Fibroblast of upper back skin (primary cell): Measurements from ENCODE around the gene ST6GAL2.
A peak's percentile ranks its signal among the peaks of the same experiment; 100 is the strongest.

Source experiments
- DNase-seq: peaks from one replicate; pipeline ENCODE4 v3.0.0-alpha.2; 2013

Gene ST6GAL2, protein sequence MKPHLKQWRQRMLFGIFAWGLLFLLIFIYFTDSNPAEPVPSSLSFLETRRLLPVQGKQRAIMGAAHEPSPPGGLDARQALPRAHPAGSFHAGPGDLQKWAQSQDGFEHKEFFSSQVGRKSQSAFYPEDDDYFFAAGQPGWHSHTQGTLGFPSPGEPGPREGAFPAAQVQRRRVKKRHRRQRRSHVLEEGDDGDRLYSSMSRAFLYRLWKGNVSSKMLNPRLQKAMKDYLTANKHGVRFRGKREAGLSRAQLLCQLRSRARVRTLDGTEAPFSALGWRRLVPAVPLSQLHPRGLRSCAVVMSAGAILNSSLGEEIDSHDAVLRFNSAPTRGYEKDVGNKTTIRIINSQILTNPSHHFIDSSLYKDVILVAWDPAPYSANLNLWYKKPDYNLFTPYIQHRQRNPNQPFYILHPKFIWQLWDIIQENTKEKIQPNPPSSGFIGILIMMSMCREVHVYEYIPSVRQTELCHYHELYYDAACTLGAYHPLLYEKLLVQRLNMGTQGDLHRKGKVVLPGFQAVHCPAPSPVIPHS

DNA sequence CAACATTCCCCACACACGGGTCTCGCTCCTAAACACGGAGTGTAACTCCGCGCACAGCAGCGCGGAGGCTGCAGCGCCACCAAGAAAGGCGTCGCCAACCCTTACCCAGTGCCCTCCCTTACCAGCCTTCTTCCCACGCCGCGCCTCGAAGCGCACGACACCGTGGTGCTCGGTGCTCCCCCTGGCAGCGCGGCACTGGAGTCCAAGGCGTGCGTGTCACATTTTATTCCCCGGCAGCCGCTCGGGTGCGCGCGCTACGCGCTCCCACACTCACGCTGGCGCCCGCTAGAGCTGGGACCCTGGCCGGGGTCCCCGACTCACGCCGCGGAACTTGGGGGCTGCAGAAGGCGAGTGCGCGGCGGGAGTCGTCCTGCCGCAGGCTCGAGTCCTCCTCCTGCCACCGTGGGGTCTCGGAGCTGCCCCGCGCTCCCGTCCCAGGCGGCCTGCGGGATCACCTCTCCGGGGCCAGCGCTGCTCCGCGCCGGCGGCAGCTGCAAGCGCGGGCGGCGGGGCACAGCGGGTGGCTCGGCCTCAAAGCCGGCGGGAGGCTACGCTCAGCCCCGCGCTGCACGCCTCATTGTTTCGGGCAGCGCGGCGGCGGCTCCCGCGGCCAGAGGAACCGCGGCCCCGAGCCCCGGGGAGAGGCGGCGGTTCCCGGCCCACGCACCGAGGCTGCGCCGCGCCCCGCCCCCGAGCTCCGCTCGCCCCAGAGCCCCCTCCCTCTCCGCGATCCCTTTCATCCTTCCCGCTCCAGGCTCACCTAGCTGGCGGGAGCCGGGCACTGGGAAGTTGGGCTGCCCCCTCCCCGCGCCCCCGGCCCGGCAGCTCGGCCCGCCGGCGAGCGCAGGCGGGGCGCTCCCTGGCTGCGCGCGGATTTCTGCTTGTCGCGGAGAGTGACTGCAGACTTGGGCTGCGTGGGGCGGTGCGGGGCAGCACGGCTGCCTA is at the start of gene ST6GAL2:
TSS of gene ST6GAL2 (minus strand) at position 197 of the 945 bp plus-strand sequence. CDS start 42,190 bp downstream, outside the sequence.
- no peak for DNase-seq

DNA sequence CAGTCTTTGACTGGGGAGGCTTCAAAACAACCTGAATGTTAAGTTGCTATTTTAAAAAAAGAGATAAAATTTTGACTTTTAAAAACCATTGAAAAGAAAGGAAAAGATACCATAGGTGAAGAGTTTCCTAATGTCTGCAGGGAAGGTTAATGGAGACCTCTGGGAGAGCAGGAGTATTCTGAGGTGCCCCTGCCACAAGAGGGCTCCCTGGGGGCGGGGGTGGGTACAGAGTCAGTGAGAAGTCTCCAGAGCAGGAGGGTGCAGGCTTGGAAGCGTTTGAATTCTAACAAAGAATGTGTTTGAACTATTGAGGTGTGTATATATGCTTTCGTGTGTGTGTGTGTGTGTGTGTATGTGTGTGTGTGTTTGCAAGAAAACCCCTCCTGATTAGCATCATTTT is 46.7 kb upstream of the ST6GAL2 start:
- no peak for DNase-seq

DNA sequence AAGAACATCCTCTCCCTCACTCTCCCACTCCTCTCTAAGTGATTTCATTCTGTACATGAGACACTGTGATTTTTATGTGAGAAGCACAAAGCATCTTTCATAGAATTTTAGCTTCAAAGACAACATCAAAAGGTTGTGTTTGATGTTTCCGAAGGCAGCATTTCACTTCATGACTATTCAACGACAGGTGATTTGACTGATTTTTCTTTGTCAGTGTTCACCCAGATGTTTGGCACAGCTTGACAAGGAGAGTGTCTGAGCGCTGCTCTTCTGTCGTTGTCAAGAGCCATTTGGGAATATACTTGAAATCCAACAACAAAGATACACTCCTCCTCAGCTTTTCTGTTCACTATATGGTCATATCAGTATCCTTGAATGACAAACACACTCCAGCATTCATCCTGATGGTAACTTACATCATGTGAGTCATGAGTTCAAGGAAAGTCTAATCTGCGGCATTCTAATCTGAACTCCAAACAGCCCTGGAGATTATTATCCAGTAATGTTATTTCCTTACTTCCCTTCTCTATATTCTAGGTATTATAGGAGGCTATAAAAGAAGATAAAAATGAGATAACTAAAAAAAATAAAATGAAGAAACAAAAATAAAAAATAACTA is 45.9 kb upstream of the ST6GAL2 start:
- no peak for DNase-seq

DNA sequence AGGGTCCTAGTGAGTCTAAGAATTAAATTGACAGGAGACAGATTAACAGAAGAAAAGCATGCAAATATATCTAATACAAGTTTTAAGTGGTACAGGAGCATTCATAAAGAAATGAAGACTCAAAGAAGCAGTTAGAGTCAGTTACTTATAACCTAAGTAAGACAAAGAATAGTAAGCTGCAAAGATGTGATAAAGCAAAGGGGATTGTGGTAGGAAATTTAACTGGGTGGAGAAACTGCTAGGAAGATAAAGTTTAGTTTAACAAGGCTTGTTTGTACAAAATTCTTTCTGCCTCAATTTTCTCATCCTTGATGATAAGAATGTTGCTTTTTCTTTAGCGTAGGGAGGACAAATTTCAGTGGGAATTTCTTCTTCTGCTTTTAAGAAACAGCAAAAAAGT is 35.5 kb upstream of the ST6GAL2 start:
- no peak for DNase-seq

DNA sequence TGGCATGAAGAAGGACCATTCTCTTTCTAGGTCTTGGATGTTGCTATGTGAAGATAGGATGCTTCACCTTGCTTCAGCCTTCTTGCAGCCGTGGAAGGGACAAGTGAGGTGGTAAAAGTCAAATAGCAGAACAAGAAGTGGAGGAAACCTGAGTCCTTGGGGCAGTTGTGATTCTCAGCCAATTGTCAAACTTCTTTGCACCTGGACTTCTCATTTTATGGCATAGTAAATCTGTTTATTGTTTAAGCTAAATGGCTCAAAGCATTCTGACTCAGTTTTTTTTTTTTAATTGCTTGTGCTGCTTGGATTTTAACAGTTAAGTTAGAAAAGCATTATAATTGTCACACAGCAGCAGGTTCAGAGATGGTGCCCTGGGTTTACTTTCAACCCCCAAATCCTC is 33.0 kb upstream of the ST6GAL2 start:
- no peak for DNase-seq

DNA sequence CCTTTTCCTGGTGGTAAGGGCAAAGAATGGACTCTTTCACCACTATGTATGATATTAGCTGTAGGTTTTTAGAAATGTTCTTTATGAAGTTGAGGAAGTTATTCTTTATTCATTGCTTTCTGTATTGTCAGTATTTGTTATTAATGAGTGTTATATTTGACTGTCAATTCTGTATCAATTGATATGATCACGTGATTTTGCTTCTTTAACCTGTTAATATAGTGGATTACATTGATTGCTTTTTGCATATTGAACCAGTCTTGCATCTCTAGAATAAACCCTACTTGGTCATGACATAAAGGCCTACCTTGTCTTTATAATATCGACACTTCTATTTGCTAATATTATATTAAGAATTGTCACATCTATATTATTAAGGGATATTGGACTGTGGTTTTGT is 18.3 kb upstream of the ST6GAL2 start:
- DNase-seq, result no peak

DNA sequence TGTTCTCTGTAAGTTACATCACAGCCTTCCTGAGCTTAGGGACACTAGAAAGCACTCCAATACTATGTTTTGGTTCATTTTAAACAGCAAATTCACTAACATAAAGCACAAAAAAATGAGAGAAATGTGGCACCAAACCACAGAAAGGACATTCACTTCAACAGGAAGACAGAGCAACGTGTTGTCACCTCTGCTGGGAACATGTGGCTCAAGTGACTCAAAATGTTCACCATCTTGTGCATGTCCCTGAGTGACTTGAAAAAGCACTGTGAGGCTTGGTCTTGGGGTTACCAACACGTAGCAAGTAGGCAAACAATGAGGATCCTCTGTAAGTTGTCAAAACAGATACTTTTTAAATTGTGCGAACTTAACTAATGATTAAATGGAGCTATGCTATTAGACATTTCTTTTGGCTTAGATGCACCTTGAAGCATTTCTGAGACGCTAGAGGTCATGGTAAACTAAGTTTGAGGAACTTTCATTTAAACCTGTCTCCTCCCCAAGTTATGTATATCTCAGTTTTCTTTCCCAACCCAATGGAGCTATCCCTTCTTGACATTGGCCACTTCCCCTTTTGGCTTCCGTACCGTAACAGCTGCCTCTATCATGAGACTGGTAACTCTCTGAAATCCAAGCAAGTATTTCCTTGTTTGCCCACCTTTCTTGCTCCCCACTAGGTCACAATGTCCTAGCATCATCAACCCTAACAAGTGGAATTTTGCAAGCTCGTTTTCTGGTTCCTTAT is 14.0 kb upstream of the ST6GAL2 start:
- no peak for DNase-seq

DNA sequence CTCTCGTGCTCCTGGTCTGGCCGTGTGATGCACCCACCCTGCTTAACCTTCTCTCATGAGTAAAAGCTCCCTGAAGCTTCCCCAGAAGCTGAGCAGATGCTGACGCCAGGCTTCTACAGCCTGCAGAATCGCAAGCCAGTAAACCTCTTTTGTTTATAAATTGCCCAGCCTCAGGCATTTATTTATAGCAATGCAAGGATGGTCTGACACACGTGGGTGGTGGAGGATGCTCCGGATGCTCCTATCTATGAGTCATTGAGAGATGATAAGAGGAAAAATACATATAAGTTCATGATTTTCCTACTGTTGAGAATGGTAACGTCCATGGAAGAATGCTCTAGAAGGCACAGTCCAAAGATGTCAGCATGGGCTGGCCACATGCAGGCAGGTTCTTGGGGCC is 8.6 kb upstream of the ST6GAL2 start:
- no peak for DNase-seq

DNA sequence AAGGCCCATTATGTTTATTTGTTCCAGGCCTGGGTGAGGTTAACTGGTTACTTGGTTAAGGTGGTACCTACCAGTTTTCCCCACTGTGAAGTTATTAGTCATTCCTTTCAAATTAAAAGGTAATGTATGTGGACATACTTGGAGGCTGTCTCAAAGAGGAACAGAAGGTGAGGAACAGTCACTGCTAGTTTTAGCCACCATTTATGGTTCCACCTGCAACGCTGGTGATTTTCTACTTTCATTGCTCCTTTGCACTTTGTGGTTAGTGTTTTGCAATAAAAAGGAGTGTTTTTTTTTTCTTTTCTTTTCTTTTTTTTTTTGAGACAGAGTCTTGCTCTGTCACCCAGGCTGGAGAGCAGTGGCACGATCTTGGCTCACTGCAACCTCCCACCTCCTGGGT is 6.1 kb upstream of the ST6GAL2 start:
- no peak for DNase-seq

DNA sequence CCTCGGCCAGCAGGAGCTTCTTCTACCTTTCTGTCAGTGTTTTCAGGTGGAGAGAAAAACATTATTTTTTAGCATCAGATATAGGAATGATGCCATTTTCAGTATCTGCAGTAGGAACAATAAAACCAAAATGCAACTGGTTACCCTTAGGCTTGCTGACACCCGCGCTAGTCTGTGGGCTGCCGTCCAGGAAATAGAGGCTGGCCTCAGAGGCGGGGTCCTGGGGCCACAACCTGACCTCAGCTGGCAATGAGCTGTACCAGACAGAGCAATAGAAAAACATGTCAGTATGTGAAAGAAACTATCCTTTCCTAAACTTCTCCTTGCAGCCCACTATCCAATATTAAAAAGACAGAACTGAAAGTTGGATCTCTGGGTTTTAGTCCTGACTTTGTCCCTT is 4.6 kb upstream of the ST6GAL2 start:
- no peak for DNase-seq

DNA sequence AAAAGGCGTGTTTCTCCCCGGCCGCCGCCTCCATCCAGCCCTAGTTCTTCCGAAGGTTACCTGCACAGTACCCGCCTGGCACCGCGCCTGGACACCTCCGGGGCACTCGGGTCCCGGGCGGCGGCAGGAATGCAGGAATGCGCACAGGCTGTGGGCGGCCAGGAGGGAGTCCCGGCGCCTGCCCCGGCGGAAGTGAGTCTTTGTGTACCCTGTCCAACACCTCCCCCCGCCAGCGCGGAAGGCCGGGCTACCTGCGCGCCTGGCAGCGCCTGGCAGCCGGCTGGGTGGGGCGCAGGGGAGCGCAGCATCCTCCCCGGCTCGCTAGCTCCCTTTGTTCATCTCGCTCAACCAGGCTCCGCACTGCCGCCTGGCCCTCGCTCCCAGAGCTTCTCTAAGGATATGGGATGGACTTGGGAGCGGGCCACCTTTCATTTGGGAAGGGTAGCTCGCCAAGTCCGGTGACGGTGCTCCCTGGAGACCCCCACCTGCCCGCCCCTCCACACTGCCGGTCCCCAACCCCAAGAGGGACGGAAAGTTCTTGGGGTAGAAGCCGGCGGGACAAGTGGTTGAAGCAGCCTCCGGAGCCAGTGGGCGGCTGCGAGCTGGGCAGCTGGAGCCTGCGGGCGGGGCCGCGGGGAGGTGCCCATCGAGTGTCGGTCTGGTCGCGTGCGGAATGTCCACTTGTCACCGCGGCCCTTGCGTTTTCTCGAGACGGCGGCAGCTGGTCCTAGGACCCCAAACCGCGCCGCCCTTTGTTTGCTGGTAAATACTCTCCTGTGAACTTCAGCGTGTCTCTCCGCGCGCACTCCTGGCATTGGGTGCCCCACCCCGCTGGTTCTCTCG is 1.2 kb upstream of the ST6GAL2 start:
- peak; percentile 24 for DNase-seq

DNA sequence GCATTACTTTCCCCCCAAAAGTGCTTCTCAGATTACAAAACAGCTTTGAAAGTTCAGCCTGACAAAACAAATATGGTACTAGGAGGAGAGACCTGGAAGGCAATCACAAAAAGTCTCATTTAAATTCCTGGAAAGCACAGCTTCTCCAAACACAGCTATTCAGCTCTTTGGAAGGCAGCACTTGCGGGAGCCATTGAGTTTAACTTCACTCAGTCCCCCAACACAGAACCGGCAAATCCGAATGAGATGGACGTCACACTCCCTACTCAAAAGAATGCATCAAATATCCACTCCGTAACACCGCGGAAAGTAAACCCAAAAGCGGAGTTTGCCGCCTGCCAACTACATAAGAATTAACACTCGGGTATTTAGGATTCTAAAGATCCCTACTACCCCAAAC is 638 bp downstream of the ST6GAL2 start:
- DNase-seq, result peak; percentile 24

DNA sequence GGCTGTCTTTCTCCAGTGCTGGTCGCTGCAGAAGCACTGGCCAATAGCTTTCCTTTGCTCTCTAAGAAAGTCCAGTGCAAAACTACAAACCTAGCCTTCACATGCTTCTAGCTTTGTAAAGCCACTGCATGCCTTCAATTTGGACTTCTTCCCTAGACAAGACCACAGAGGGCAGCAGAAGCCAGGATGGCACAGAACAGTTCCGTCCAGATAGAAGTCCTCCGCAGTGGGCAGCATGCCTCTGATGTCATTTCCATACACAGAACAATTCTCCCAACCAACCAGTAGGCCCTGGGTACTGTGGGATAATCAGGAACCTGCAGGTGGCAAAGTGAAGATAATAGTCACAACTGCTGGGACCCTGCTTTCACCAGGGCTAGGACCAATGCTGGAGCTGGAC is 3.3 kb downstream of the ST6GAL2 start:
- DNase-seq, result no peak

DNA sequence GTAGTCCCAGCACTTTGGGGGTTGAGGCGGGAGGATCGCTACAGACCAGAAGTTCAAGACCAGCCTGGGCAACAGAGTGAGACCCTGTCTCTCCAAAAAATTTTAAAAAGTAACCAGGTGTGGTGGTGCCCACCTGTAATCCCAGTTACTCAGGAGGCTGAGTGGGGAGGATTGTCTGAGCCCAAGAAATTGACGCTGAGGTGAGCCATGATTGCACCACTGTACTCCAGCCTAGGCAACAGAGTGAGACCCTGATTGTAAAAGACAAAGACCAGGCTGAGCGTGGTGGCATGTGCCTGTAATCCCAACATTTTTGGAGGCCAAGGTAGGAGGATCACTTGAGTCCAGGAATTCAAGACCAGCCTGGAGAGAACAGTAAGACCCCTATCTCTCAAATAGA is 7.8 kb downstream of the ST6GAL2 start:
- no peak for DNase-seq

DNA sequence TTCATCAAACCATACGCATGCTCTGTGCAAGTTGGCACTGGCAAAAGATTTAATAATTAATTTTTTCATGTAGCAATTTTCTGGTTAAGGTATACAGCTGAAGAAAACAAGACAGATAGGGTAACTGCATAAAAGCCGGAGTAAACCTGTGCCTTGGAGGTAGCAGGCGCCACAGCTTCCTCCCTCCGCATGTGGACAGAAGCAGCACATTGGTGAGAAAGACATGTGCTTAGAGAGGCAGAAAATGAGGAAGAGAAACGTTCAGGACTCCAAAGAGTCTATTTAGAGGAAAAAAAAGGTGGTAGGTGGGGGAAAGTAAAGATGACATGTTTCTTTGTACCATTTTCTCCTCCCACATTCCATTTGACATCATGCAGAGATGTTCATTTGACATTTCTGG is 9.3 kb downstream of the ST6GAL2 start:
- DNase-seq, result no peak

DNA sequence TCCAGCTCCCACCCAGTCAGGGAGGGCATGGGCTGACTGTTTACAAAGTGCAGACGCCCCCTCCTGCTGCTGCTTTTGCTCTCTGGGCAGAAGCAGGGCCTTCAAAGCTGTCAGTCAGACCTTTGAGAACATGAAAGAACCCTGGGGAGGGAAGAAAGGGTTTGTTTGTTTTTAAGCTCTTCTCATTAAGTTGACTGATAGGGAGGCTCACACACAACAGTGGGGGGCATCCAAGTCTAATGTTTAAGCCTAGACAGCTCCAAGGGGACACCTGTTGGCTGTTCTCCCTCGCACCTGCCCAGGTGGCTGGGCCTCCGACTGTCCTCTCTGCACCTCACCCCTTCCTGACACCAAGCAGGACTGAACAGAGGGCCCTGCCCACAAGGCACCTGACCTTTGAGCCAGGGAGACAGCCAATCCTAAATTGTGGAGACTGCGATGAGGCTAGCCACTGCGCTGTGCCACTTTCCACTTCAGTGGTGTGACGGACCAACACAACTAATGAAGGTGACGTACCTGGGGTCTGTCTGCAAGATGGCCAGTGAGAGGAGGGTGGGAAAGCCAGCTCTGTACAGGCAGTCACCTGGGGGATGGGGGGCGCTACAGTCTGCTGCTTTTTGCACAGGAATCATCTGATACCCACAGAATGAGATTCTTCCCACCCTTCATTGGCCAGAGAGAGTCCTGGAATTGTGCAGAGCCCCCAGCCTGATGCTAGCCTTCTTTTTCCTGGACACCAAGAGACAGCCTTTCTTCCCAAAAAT is 16.3 kb downstream of the ST6GAL2 start:
- no peak for DNase-seq

DNA sequence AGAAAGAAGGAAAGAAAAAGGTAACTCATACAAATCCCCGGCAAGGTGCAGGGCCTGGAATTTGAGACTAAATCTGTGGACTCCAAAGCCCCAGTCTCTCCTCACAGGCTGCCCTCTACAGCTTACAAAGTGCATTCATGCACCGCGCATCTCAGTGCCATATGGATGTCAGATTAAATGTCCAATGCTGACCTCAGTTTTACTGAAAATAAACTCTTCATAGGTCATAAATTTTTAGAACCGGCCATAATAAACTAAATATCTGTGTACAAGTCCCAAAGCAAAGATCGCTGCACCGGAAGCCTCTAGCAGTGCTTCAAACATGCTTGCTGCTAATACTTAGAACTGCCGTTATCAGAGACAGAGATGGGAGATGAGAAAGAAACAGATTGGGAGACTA is 17.7 kb downstream of the ST6GAL2 start:
- no peak for DNase-seq

DNA sequence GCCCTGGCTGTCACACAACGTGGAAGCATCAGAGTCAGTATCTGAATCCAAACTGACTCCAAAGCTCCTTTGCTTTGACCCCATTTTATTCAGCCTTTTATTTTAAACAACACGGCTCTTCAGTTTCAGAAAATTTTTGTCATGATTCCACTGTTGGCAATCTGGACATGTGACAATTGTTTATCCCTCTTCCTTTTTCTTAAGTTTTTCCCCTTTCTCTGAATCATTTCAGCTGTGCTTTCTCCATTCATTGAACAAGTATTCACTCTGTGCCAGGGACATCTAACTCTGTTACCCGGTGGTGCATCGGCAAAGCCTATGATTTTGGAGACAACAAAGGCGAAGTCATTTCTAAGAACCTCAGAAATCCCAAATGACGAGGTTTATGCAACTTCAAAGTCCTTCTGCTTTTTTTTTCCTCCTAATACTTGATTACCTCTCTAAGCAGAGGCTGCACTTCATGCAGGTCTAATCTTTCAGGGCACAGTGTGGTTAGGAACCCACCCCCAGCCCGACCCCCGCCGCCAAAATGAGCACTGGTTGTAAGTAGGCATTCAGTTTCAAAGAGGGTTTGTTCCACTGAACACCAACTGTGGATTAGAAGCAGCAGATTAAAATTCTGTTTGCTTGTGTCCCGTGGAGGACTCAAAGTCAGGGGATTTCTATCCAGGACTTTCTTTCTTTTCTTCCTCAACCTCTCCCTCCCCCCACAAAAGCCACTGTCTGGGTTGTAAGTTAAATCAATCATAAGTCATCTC is 18.6 kb downstream of the ST6GAL2 start:
- DNase-seq, result no peak

DNA sequence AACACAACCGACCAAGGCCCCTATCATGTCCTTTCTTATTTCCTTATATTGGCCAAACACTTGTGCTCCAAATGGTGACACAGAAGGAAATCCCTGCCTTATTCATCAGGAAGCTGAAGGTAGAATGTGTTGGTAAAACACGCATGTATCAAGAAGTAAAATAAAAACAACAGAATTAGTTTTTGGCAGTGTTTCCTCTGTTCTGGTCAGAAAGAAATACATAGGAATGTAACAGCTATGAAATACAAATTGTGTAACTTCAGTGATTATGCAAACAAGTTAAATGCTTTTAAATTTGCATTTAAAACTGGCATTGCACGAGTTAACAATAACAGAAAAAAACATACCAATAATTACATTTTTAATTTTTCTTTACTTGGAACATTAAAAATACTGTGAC is 19.3 kb downstream of the ST6GAL2 start:
- peak; percentile 16 for DNase-seq

DNA sequence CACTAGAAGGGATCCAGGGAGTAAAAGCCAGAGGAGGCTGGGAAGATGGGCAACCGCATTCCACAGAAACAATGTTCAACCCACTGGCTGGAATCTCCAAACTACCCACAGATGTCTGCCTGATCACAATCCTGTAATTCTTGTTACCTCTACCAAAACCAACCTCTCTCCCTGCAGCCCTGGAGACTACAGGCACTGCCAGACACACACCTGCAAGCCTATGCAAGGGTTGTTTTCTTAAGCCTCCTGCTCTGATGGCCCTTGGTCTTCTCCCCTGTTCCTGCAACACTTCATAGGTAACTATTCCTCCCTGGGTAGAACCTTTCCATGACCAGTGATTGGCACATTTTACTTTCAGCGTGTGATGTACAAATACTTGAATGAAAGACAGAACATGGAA is 21.9 kb downstream of the ST6GAL2 start:
- DNase-seq, result no peak
